HepG2 (cell line): ENCODE data around the gene HSPE1. TPM values are rescaled to one million over a fixed set of nuclear protein-coding genes. Genes with fewer than 3 reads are reported as not detected.

Experiments
- ATAD3A ChIP-seq: sonication (generic); formaldehyde crosslinking; IDR thresholded peaks from 2 replicates; pipeline ENCODE4 v1.4.0; 2020; ENCODE audit warnings: missing genetic modification reagents
- CBX1 ChIP-seq: IDR thresholded peaks from one replicate; pipeline ENCODE4 v1.6.1; 2016; ENCODE audit warnings: antibody characterized with exemption, low read depth
- CEBPB ChIP-seq: IDR thresholded peaks from 2 replicates; pipeline ENCODE4 v1.6.1; 2011; ENCODE audit warnings: low read depth, low read length, improper control_type of control experiment, borderline replicate concordance
- EP300 ChIP-seq, 3 experiments: sonication (generic) in 1 of 3; formaldehyde crosslinking in 1 of 3; IDR thresholded peaks; 2 replicates each; pipeline versions ENCODE4 v1.5.1 to v1.6.1; 2011 to 2020; ENCODE audit warnings: low read depth in 2 of 3, low read length in 2 of 3, borderline replicate concordance in 1 of 3, improper control_type of control experiment in 1 of 3, mild to moderate bottlenecking in 1 of 3, missing genetic modification reagents in 1 of 3, moderate library complexity in 1 of 3
- FOXA1 ChIP-seq, 2 experiments: fragments of 450-650 bp in 1 of 2; sonication (generic) in 1 of 2; formaldehyde crosslinking in 1 of 2; IDR thresholded peaks; 2 replicates each; pipeline versions ENCODE4 v1.4.0 to v1.6.1; 2016 to 2020; ENCODE audit warnings: missing genetic modification reagents in 1 of 2
- HIVEP1 ChIP-seq: sonication (generic); formaldehyde crosslinking; IDR thresholded peaks from 2 replicates; pipeline ENCODE4 v1.4.0; 2020; ENCODE audit warnings: mild to moderate bottlenecking, missing genetic modification reagents
- MATR3 ChIP-seq: sonication (generic); formaldehyde crosslinking; IDR thresholded peaks from 2 replicates; pipeline ENCODE4 v1.4.0; 2020; ENCODE audit warnings: missing genetic modification reagents
- SALL2 ChIP-seq: sonication (generic); formaldehyde crosslinking; IDR thresholded peaks from 2 replicates; pipeline ENCODE4 v1.8.1; 2023; ENCODE audit warnings: mild to moderate bottlenecking, missing genetic modification reagents, inconsistent platforms
- TFDP1 ChIP-seq: IDR thresholded peaks from 2 replicates; pipeline ENCODE4 v1.6.1; 2016; ENCODE audit warnings: missing compliant biosample characterization, missing genetic modification reagents, borderline replicate concordance
- ZC3H4 ChIP-seq: sonication (generic); formaldehyde crosslinking; IDR thresholded peaks from 2 replicates; pipeline ENCODE4 v1.4.0; 2020; ENCODE audit warnings: missing genetic modification reagents, borderline replicate concordance
- ZNF136 ChIP-seq: sonication (generic); formaldehyde crosslinking; IDR thresholded peaks from 2 replicates; pipeline ENCODE4 v1.8.1; 2022; ENCODE audit warnings: low read depth, mild to moderate bottlenecking, moderate library complexity, missing genetic modification reagents
- ZNF207 ChIP-seq: fragments of 450-650 bp; IDR thresholded peaks from 2 replicates; pipeline ENCODE4 v1.6.1; 2016; ENCODE audit warnings: antibody characterized with exemption, borderline replicate concordance
- ZNF235 ChIP-seq: sonication (generic); formaldehyde crosslinking; IDR thresholded peaks from 2 replicates; pipeline ENCODE4 v1.8.1; 2023; ENCODE audit warnings: mild to moderate bottlenecking, missing genetic modification reagents, borderline replicate concordance
- ZNF282 ChIP-seq: fragments of 450-650 bp; IDR thresholded peaks from 2 replicates; pipeline ENCODE4 v1.6.1; 2018; ENCODE audit not compliant: partially characterized antibody
- ZNF33B ChIP-seq: sonication (generic); formaldehyde crosslinking; IDR thresholded peaks from 2 replicates; pipeline ENCODE4 v1.5.1; 2020; ENCODE audit warnings: mild to moderate bottlenecking, missing genetic modification reagents
- ZNF350 ChIP-seq: sonication (generic); formaldehyde crosslinking; IDR thresholded peaks from 2 replicates; pipeline ENCODE4 v1.4.0; 2020; ENCODE audit warnings: mild to moderate bottlenecking, low read depth, missing genetic modification reagents, borderline replicate concordance
- ZNF383 ChIP-seq: sonication (generic); formaldehyde crosslinking; IDR thresholded peaks from 2 replicates; pipeline ENCODE4 v1.4.0; 2020; ENCODE audit warnings: missing genetic modification reagents, mild to moderate bottlenecking, borderline replicate concordance
- ZNF572 ChIP-seq: sonication (generic); formaldehyde crosslinking; IDR thresholded peaks from 2 replicates; pipeline ENCODE4 v1.5.1; 2020; ENCODE audit warnings: mild to moderate bottlenecking, missing genetic modification reagents
- polyA plus RNA-seq, 8 experiments: library from polyadenylated mRNA; depleted of rRNA in 3 of 8; stranded (reverse) in 7 of 8; unstranded in 1 of 8; fragments of >200 nt; fragmentation: Illumina TruSeq in 4 of 8; extraction: Trizol in 4 of 8; gene quantifications; 2 replicates each; pipeline versions ENCODE4 v1.2.1 to v1.2.3, GENCODE V29; 2011 to 2016; ENCODE audit warnings: low read depth in 4 of 8, missing spikeins in 1 of 8, mixed read lengths in 1 of 8; ENCODE audit not compliant: insufficient read depth in 1 of 8
- total RNA-seq, 5 experiments: library from RNA; depleted of rRNA; stranded (reverse); fragments of >200 nt; fragmentation: Illumina TruSeq; extraction: Trizol; gene quantifications; 2 replicates each; pipeline ENCODE4 v1.2.3, GENCODE V29; 2016; ENCODE audit warnings: low read depth in 1 of 5
- TF ChIP-seq, protein P1 (sequence below): conservative IDR thresholded peaks from 2 replicates; pipeline ENCODE4 v1.6.1; 2018; ENCODE audit warnings: missing genetic modification reagents
- TF ChIP-seq, protein P2 (sequence below): sonication (generic); formaldehyde crosslinking; IDR thresholded peaks from 2 replicates; pipeline ENCODE4 v1.9.0; 2021; ENCODE audit warnings: missing genetic modification reagents, borderline replicate concordance
- TF ChIP-seq, protein P3 (sequence below): sonication (generic); formaldehyde crosslinking; IDR thresholded peaks from 2 replicates; pipeline ENCODE4 v1.4.0; 2020; ENCODE audit warnings: mild to moderate bottlenecking, missing genetic modification reagents

HSPE1 gene
- total and polyA plus RNA-seq, 2 of the 13 experiments (the other 11 are each of a cell fraction or from before 2014, with no cell fraction given) = 244 to 823 TPM

GRCh38 chr2:197499594-197500502 lies at the start of gene HSPE1, which contains the start of gene HSPD1 (continued):
- TF ChIP-seq, protein P1, sequence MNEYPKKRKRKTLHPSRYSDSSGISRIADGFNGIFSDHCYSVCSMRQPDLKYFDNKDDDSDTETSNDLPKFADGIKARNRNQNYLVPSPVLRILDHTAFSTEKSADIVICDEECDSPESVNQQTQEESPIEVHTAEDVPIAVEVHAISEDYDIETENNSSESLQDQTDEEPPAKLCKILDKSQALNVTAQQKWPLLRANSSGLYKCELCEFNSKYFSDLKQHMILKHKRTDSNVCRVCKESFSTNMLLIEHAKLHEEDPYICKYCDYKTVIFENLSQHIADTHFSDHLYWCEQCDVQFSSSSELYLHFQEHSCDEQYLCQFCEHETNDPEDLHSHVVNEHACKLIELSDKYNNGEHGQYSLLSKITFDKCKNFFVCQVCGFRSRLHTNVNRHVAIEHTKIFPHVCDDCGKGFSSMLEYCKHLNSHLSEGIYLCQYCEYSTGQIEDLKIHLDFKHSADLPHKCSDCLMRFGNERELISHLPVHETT (CRISPR knock-in tag) = peak; percentile 85
- TF ChIP-seq ZNF350 (peak; percentile 99), ZNF235 (CRISPR knock-in tag) (peak; percentile 96), ZC3H4 (CRISPR knock-in tag) (peak; percentile 76; the same call in 1 of the 2 replicates), EP300 (IDR thresholded peaks at IDR 0.05; ENCODE audit: low read depth in 2 of 2, low read length in 2 of 2) (peak in 1 of 2 experiments; percentile 99; a peak in 3 of 4 replicates), EP300 (CRISPR knock-in tag; IDR thresholded peaks at IDR 0.05; ENCODE audit: borderline replicate concordance) (peak; percentile 69), ATAD3A (CRISPR knock-in tag) (peak; percentile 29; the same call in 1 of the 2 replicates), TFDP1 (peak; percentile 95), ZNF383 (CRISPR knock-in tag) (peak; percentile 97), CEBPB (no peak), ZNF572 (CRISPR knock-in tag) (peak; percentile 70; the same call in 1 of the 2 replicates), SALL2 (CRISPR knock-in tag) (peak; percentile 97), FOXA1 (IDR thresholded peaks at IDR 0.05) (no peak), FOXA1 (CRISPR knock-in tag; IDR thresholded peaks at IDR 0.05) (peak; percentile 46), ZNF282 (no peak), ZNF136 (CRISPR knock-in tag) (peak; percentile 76), CBX1 (peak; percentile 94), MATR3 (CRISPR knock-in tag) (no peak), HIVEP1 (peak; percentile 95), ZNF33B (CRISPR knock-in tag) (peak; percentile 91), ZNF207 (no peak)
- TF ChIP-seq, protein P2, sequence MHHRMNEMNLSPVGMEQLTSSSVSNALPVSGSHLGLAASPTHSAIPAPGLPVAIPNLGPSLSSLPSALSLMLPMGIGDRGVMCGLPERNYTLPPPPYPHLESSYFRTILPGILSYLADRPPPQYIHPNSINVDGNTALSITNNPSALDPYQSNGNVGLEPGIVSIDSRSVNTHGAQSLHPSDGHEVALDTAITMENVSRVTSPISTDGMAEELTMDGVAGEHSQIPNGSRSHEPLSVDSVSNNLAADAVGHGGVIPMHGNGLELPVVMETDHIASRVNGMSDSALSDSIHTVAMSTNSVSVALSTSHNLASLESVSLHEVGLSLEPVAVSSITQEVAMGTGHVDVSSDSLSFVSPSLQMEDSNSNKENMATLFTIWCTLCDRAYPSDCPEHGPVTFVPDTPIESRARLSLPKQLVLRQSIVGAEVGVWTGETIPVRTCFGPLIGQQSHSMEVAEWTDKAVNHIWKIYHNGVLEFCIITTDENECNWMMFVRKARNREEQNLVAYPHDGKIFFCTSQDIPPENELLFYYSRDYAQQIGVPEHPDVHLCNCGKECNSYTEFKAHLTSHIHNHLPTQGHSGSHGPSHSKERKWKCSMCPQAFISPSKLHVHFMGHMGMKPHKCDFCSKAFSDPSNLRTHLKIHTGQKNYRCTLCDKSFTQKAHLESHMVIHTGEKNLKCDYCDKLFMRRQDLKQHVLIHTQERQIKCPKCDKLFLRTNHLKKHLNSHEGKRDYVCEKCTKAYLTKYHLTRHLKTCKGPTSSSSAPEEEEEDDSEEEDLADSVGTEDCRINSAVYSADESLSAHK (CRISPR knock-in tag) = no peak
- TF ChIP-seq, protein P3, sequence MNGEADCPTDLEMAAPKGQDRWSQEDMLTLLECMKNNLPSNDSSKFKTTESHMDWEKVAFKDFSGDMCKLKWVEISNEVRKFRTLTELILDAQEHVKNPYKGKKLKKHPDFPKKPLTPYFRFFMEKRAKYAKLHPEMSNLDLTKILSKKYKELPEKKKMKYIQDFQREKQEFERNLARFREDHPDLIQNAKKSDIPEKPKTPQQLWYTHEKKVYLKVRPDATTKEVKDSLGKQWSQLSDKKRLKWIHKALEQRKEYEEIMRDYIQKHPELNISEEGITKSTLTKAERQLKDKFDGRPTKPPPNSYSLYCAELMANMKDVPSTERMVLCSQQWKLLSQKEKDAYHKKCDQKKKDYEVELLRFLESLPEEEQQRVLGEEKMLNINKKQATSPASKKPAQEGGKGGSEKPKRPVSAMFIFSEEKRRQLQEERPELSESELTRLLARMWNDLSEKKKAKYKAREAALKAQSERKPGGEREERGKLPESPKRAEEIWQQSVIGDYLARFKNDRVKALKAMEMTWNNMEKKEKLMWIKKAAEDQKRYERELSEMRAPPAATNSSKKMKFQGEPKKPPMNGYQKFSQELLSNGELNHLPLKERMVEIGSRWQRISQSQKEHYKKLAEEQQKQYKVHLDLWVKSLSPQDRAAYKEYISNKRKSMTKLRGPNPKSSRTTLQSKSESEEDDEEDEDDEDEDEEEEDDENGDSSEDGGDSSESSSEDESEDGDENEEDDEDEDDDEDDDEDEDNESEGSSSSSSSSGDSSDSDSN (CRISPR knock-in tag) = peak; percentile 92
